Lower lobe of right lung (tissue), 2 donors: Measurements from ENCODE around the gene RALGPS2. TPM values are rescaled to one million over a fixed set of nuclear protein-coding genes. Genes with fewer than 3 reads are reported as not detected.
"Not testable (repeated sequence)": the region's sequence is repeated elsewhere in the genome, so short reads cannot be mapped to it uniquely, and the experiment has no call there.

Source experiments
- ATAC-seq, 2 donors: fragments of 200-7000 bp; cut with Tn5 transposase; one replicate each; pipeline ENCODE4 v1.9.1; 2020 to 2022; ENCODE audit warnings: mild to moderate bottlenecking in 2 of 2, moderate library complexity in 2 of 2
- DNase-seq: peaks from one replicate; pipeline ENCODE4 v3.0.0-alpha.2; 2020
- H3K27ac ChIP-seq: fragments of 200-600 bp; one replicate; pipeline ENCODE4 v1.8.0; 2022
- H3K27me3 ChIP-seq: fragments of 200-600 bp; one replicate; pipeline ENCODE4 v1.8.0; 2022; ENCODE audit warnings: low read depth
- H3K36me3 ChIP-seq: fragments of 200-600 bp; one replicate; pipeline ENCODE4 v1.8.0; 2022; ENCODE audit warnings: mild to moderate bottlenecking
- H3K4me1 ChIP-seq: fragments of 200-600 bp; one replicate; pipeline ENCODE4 v1.8.0; 2022
- H3K4me3 ChIP-seq: fragments of 200-600 bp; one replicate; pipeline ENCODE4 v1.8.0; 2022; ENCODE audit warnings: mild to moderate bottlenecking
- H3K9me3 ChIP-seq: fragments of 200-600 bp; one replicate; pipeline ENCODE4 v1.8.0; 2022
- CTCF ChIP-seq: fragments of 200-600 bp; IDR thresholded peaks from one replicate; pipeline ENCODE4 v1.8.0; 2022; ENCODE audit warnings: antibody characterized with exemption, mild to moderate bottlenecking
- intact Hi-C: fragments of 100-400 bp; cut with DNase I; formaldehyde crosslinking; loops from one replicate; pipeline ENCODE4 v1.11.0; 2022
- total RNA-seq: library from RNA; stranded (reverse); fragmentation: NEBNext Ultra II Directional; extraction: Animal tissue kit (Norgen Biotek cat#: 25700); gene quantifications from one replicate; pipeline ENCODE4 v1.2.1, GENCODE V29; 2021
- donor health status: DM: no; HTN: yes; CAD: no; lungs with severe emphysema.

RALGPS2 gene
- total RNA-seq, 1 donor from 2014 or later = 7.5 TPM

GRCh38 chr1:178945763-178946266 lies 220.8 kb downstream of the RALGPS2 start:
- DNase-seq = no peak
- Histone ChIP-seq H3K4me3 (no peak overlapping the region), H3K27ac (no peak overlapping the region), H3K27me3 (no peaks in the 10 kb centered on the region), H3K4me1 (no peaks in the 10 kb centered on the region), H3K36me3 (no peaks in the 10 kb centered on the region), H3K9me3 (no peaks in the 10 kb centered on the region)
- intact Hi-C loops = no loop called here
- no peak for ATAC-seq
- TF ChIP-seq CTCF = no peak

GRCh38 chr1:178946416-178946815 lies 221.4 kb downstream of the RALGPS2 start:
- Histone ChIP-seq H3K27me3 (no peaks in the 10 kb centered on the region), H3K27ac (no peak overlapping the region)
- no peak for DNase-seq

GRCh38 chr1:178946855-178947676 lies 222.0 kb downstream of the RALGPS2 start:
- no peaks in the 10 kb centered on the region for H3K4me1 ChIP-seq
- no peaks in the 10 kb centered on the region for H3K27me3 ChIP-seq
- H3K9me3 ChIP-seq = no peaks in the 10 kb centered on the region
- no peak for TF ChIP-seq CTCF
- no peak overlapping the region for H3K27ac ChIP-seq
- no peaks in the 10 kb centered on the region for H3K36me3 ChIP-seq
- ATAC-seq (no peak), DNase-seq (no peak)
- intact Hi-C loops = no loop called here
- H3K4me3 ChIP-seq = no peak overlapping the region

More at GRCh38 chr1:178946416-178946815, 221.4 kb downstream of the RALGPS2 start:
- TF ChIP-seq CTCF = no peak
- intact Hi-C loops = no loop called here
- ATAC-seq = no peak
- Histone ChIP-seq H3K9me3 (no peaks in the 10 kb centered on the region), H3K4me1 (no peaks in the 10 kb centered on the region), H3K36me3 (no peaks in the 10 kb centered on the region), H3K4me3 (no peak overlapping the region)

- no peak for DNase-seq
- Histone ChIP-seq H3K4me1 (no peaks in the 10 kb centered on the region), H3K27me3 (no peaks in the 10 kb centered on the region), H3K4me3 (no peak overlapping the region), H3K9me3 (no peaks in the 10 kb centered on the region), H3K27ac (no peak overlapping the region), H3K36me3 (no peaks in the 10 kb centered on the region)
- no peak for TF ChIP-seq CTCF
- no peak for ATAC-seq
- intact Hi-C loops = no loop called here
These were observed 222.6 kb downstream of the RALGPS2 start for GRCh38 chr1:178947677-178947981.

GRCh38 chr1:178948676-178949075 lies 223.6 kb downstream of the RALGPS2 start:
- no peak for TF ChIP-seq CTCF
- Histone ChIP-seq H3K4me3 (no peak overlapping the region), H3K9me3 (no peaks in the 10 kb centered on the region), H3K27me3 (no peaks in the 10 kb centered on the region), H3K27ac (no peak overlapping the region), H3K4me1 (no peaks in the 10 kb centered on the region), H3K36me3 (no peaks in the 10 kb centered on the region)
- DNase-seq = no peak
- intact Hi-C loops = no loop called here
- ATAC-seq = no peak

GRCh38 chr1:178949866-178950265 lies 224.8 kb downstream of the RALGPS2 start:
- ATAC-seq, H3K4me1 ChIP-seq, DNase-seq, H3K4me3 ChIP-seq, H3K9me3 ChIP-seq, H3K36me3 ChIP-seq, H3K27me3 ChIP-seq, H3K27ac ChIP-seq, intact Hi-C loops: not testable (repeated sequence)
